ENCODE data around the gene GXYLT2. TPM values are rescaled to one million over a fixed set of nuclear protein-coding genes. Genes with fewer than 3 reads are reported as not detected.

The GXYLT2 gene
- total and polyA plus RNA-seq, 2 experiments from 2014 or later = 2.0 to 5.8 TPM

DNA sequence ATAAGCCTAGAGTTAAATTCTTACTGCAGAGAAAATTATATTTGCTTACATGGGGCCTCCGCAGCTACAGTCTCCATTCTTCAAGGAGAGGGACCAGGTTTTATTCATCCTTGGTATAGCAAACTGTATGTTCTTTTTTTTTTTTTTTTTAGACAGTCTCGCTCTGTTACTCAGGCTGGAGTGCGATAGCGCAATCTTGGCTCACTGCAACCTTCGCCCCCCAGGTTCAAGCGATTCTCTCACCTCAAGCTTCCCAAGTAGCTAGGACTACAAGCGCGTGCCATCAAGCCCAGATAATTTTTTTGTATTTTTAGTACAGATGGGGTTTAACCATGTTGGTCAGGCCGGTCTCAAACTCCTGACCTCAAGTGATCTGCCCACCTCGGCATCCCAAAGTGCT lies 41.7 kb upstream of the GXYLT2 start (continued):
- TF ChIP-seq, protein P1, sequence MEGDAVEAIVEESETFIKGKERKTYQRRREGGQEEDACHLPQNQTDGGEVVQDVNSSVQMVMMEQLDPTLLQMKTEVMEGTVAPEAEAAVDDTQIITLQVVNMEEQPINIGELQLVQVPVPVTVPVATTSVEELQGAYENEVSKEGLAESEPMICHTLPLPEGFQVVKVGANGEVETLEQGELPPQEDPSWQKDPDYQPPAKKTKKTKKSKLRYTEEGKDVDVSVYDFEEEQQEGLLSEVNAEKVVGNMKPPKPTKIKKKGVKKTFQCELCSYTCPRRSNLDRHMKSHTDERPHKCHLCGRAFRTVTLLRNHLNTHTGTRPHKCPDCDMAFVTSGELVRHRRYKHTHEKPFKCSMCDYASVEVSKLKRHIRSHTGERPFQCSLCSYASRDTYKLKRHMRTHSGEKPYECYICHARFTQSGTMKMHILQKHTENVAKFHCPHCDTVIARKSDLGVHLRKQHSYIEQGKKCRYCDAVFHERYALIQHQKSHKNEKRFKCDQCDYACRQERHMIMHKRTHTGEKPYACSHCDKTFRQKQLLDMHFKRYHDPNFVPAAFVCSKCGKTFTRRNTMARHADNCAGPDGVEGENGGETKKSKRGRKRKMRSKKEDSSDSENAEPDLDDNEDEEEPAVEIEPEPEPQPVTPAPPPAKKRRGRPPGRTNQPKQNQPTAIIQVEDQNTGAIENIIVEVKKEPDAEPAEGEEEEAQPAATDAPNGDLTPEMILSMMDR (conservative IDR thresholded peaks at IDR 0.05; ENCODE audit: low read depth in 2 of 2) = no peak

DNA sequence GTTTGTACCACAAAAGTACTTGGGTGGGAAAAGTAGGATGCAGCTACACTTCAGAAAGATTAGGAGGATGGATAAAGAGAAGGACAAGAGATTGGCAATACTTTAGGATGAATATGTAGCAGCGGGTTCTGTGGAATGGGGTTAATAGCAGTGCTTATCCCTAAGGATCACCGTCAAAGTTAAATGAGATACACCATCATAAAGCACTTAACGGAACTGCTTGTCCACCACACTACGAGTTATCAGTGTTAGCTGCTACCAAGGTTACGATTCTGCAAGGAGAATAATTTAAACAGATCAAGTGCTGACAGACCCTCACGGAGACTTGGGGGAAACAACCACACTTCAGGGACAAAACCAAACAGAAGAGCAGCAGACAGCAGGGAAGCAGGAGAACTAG lies 40.6 kb upstream of the GXYLT2 start:
- no peaks in the 10 kb centered on the region; the same call in 2 of the 3 replicates for H3K9me3 Mint-ChIP-seq
- Histone ChIP-seq H2AFZ (peak overlapping the region; percentile 93), H3K27ac (ENCODE audit: low read depth) (no peak overlapping the region), H3K4me1 (ENCODE audit: insufficient read depth) (peaks cover 9% of the 10 kb centered on the region), H3F3A (replicated peaks; ENCODE audit: low read depth) (no peaks in the 10 kb centered on the region), H3K4me2 (peak overlapping the region; percentile 90), H3K79me2 (replicated peaks; ENCODE audit: insufficient read depth) (peaks cover 35% of the 10 kb centered on the region), H3K9me2 (ENCODE audit: insufficient read depth) (no peaks in the 10 kb centered on the region), H3K36me3 (ENCODE audit: insufficient read depth) (no peaks in the 10 kb centered on the region), H3K4me3 (peak overlapping the region; percentile 80), H3K27me3 (ENCODE audit: insufficient read depth) (peaks cover 18% of the 10 kb centered on the region), H4K20me1 (replicated peaks; ENCODE audit: insufficient read depth) (peaks cover 8% of the 10 kb centered on the region)
- H3K4me3 Mint-ChIP-seq = peak overlapping the region; percentile 86
- H3K27ac Mint-ChIP-seq = no peak overlapping the region
- ATAC-seq = no peak
- H3K36me3 Mint-ChIP-seq (ENCODE audit: low read depth) = peaks cover 9% of the 10 kb centered on the region; the same call in 2 of the 3 replicates
- TF ChIP-seq EZH2 (IDR thresholded peaks at IDR 0.05; ENCODE audit: low read depth, unreplicated experiment) = no peak
- no peak for TF ChIP-seq STAT1 (IDR thresholded peaks at IDR 0.05; ENCODE audit: unreplicated experiment)
- TF ChIP-seq NANOG (IDR thresholded peaks at IDR 0.05; ENCODE audit: borderline replicate concordance) = no peak
- TF ChIP-seq JUNB (IDR thresholded peaks at IDR 0.05; ENCODE audit: unreplicated experiment) = no peak
- no peak for TF ChIP-seq CREB1 (CRISPR knock-in tag; IDR thresholded peaks at IDR 0.05; ENCODE audit: low read depth)
- no peak for TF ChIP-seq ZNF462 (CRISPR knock-in tag; IDR thresholded peaks at IDR 0.05)
- no peak for TF ChIP-seq POLR2AphosphoS5 (IDR thresholded peaks at IDR 0.05; ENCODE audit: low read depth)
- TF ChIP-seq ZNF114 (CRISPR knock-in tag; IDR thresholded peaks at IDR 0.05) = no peak
- no peak for TF ChIP-seq REST (IDR thresholded peaks at IDR 0.05; ENCODE audit: unreplicated experiment)
- H3K4me1 Mint-ChIP-seq = peaks cover 20% of the 10 kb centered on the region
- peaks cover 16% of the 10 kb centered on the region for H3K27me3 Mint-ChIP-seq (ENCODE audit: insufficient read depth, low read depth, poor library complexity)
- no peak for DNase-seq (ENCODE audit: low spot score)

Data from GM23338 (cell line).